Non-pigmented ciliary epithelial cell (primary cell): ENCODE data around the gene TSPEAR.

Source experiments
- DNase-seq: peaks from one replicate; pipeline ENCODE4 v3.0.0-alpha.2; 2010; ENCODE audit warnings: low read depth

TSPEAR gene

GRCh38 chr21:44720170-44720569 is 8.8 kb upstream of the TSPEAR start:
- no peak for DNase-seq

GRCh38 chr21:44718571-44718970 is 7.2 kb upstream of the TSPEAR start:
- DNase-seq, result no peak

- no peak for DNase-seq
Observed at GRCh38 chr21:44718093-44718492, 6.7 kb upstream of the TSPEAR start.

- no peak for DNase-seq
Observed at GRCh38 chr21:44716984-44717383, 5.6 kb upstream of the TSPEAR start.

- DNase-seq, result no peak
Observed at GRCh38 chr21:44714905-44715304, 3.5 kb upstream of the TSPEAR start.

- DNase-seq, result no peak
Observed at GRCh38 chr21:44713846-44714245, 2.5 kb upstream of the TSPEAR start.

- no peak for DNase-seq
Observed at GRCh38 chr21:44713130-44713529, 1.8 kb upstream of the TSPEAR start.

GRCh38 chr21:44712203-44713028 is 1.0 kb upstream of the TSPEAR start:
- DNase-seq, result no peak

GRCh38 chr21:44710756-44711326 is 531 bp downstream of the TSPEAR start:
- no peak for DNase-seq

- no peak for DNase-seq
Observed at GRCh38 chr21:44710294-44710665, 1.1 kb downstream of the TSPEAR start.

GRCh38 chr21:44709426-44710293 is 1.7 kb downstream of the TSPEAR start:
- DNase-seq, result peak; percentile 4

- DNase-seq, result no peak
Observed at GRCh38 chr21:44708866-44709425, 2.4 kb downstream of the TSPEAR start.

GRCh38 chr21:44708213-44708865 is 3.0 kb downstream of the TSPEAR start:
- DNase-seq, result no peak

GRCh38 chr21:44706706-44707581 is 4.4 kb downstream of the TSPEAR start:
- no peak for DNase-seq

- DNase-seq, result no peak
Observed at GRCh38 chr21:44706026-44706705, 5.2 kb downstream of the TSPEAR start.

- no peak for DNase-seq
Observed at GRCh38 chr21:44704636-44705001, 6.8 kb downstream of the TSPEAR start.

GRCh38 chr21:44703731-44704635 is 7.4 kb downstream of the TSPEAR start:
- no peak for DNase-seq

GRCh38 chr21:44702973-44703730 is 8.2 kb downstream of the TSPEAR start:
- DNase-seq, result no peak
